ENCODE results near the gene LAG3. TPM values are rescaled to one million over a fixed set of nuclear protein-coding genes. Genes with fewer than 3 reads are reported as not detected.

Gene LAG3
- total RNA-seq, 1 experiment from 2014 or later = 3.3 TPM

GRCh38 chr12:6752921-6753771, 19.2 kb upstream of the LAG3 start, which contains the start of gene MLF2:
Gene MLF2, minus strand, starts transcription at chr12:6753141. Its CDS starts 807 bp downstream, at chr12:6752334.
- BruUV-seq (replicated peaks) = TSS peak; percentile 88
- H2AFZ ChIP-seq (ENCODE audit: low read depth, low read length, poor library complexity, severe bottlenecking) = no peak within 1 kb of the TSS
- RAD21 ChIA-PET (ENCODE audit: low non-redundant PET in 1 of 2, low total read pairs in 2 of 2, uncharacterized antibody in 2 of 2, unreplicated experiment in 2 of 2) = interaction anchor here (0.8 to 2.9 kb wide), 4 partner anchors 12 to 29 kb away, joined by 3 to 15 read pairs (median 4); partner anchors contain the start of genes COPS7A (in 1 of the 2) and PTMS (in 1 of the 2)
- no peak for TF ChIP-seq JUND (IDR thresholded peaks at IDR 0.05)
- TF ChIP-seq FOSL1 (IDR thresholded peaks at IDR 0.05; ENCODE audit: low read depth) = no peak
- no peak for TF ChIP-seq EZH2phosphoT487 (IDR thresholded peaks at IDR 0.05; ENCODE audit: borderline replicate concordance)
- TF ChIP-seq EZH2 (IDR thresholded peaks at IDR 0.05) = no peak
- TF ChIP-seq CBX3 (IDR thresholded peaks at IDR 0.05; ENCODE audit: low read depth) = no peak
- TF ChIP-seq MAX (IDR thresholded peaks at IDR 0.05) = no peak
- TF ChIP-seq, protein P1, sequence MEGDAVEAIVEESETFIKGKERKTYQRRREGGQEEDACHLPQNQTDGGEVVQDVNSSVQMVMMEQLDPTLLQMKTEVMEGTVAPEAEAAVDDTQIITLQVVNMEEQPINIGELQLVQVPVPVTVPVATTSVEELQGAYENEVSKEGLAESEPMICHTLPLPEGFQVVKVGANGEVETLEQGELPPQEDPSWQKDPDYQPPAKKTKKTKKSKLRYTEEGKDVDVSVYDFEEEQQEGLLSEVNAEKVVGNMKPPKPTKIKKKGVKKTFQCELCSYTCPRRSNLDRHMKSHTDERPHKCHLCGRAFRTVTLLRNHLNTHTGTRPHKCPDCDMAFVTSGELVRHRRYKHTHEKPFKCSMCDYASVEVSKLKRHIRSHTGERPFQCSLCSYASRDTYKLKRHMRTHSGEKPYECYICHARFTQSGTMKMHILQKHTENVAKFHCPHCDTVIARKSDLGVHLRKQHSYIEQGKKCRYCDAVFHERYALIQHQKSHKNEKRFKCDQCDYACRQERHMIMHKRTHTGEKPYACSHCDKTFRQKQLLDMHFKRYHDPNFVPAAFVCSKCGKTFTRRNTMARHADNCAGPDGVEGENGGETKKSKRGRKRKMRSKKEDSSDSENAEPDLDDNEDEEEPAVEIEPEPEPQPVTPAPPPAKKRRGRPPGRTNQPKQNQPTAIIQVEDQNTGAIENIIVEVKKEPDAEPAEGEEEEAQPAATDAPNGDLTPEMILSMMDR (IDR thresholded peaks at IDR 0.05 in 2 of 3, conservative IDR thresholded peaks at IDR 0.05 in 1 of 3; ENCODE audit: borderline replicate concordance in 1 of 3, insufficient read depth in 1 of 3, low read depth in 2 of 3, low read length in 2 of 3) = no peak; a peak in 4 of 6 replicates
- TF ChIP-seq EGR1 (IDR thresholded peaks at IDR 0.05; ENCODE audit: low read depth) = peak; percentile 83
- no peak for TF ChIP-seq ELF1 (IDR thresholded peaks at IDR 0.05; ENCODE audit: borderline replicate concordance, low read depth)
- TF ChIP-seq REST (IDR thresholded peaks at IDR 0.05; ENCODE audit: low read depth) = no peak
- TF ChIP-seq, protein P2, sequence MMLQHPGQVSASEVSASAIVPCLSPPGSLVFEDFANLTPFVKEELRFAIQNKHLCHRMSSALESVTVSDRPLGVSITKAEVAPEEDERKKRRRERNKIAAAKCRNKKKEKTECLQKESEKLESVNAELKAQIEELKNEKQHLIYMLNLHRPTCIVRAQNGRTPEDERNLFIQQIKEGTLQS (IDR thresholded peaks at IDR 0.05) = no peak
- TF ChIP-seq CEBPB (IDR thresholded peaks at IDR 0.05; ENCODE audit: low read depth) = no peak
- TF ChIP-seq SRF (IDR thresholded peaks at IDR 0.05; ENCODE audit: low read depth) = no peak
- TF ChIP-seq ZBTB33 (IDR thresholded peaks at IDR 0.05; ENCODE audit: extremely low read depth, insufficient replicate concordance, low read length) = no peak
- peak; percentile 83 for TF ChIP-seq POLR2A (IDR thresholded peaks at IDR 0.05; ENCODE audit: borderline replicate concordance, extremely low read depth, insufficient read depth, insufficient read length)
- TF ChIP-seq SP1 (IDR thresholded peaks at IDR 0.05; ENCODE audit: low read depth) = peak; percentile 44; the same call in 1 of the 2 replicates
- TF ChIP-seq TCF7L2 (IDR thresholded peaks at IDR 0.05; ENCODE audit: borderline replicate concordance, extremely low read depth, insufficient read depth, insufficient read length) = no peak
- peak; percentile 24; the same call in 1 of the 2 replicates for TF ChIP-seq SIN3A (IDR thresholded peaks at IDR 0.05; ENCODE audit: low read depth)

More at GRCh38 chr12:6752921-6753771, 19.2 kb upstream of the LAG3 start, which contains the start of gene MLF2:
- peaks cover 14 to 32% of the 10 kb centered on the region in 2 experiments; a peak in 3 of 4 replicates for H3K4me1 ChIP-seq (ENCODE audit: control insufficient read depth in 1 of 2, insufficient read depth in 2 of 2, low read length in 2 of 2)
- no peaks in the 10 kb centered on the region for H3K27me3 ChIP-seq (ENCODE audit: insufficient read depth, low read length)
- peak within 1 kb of the TSS; percentile 76 for H3K4me2 ChIP-seq (ENCODE audit: low read length)
- H3K27ac ChIP-seq (ENCODE audit: low read depth, low read length) = peak within 1 kb of the TSS; percentile 92
- peak within 1 kb of the TSS; percentile 94 to 99 for H3K4me3 ChIP-seq (replicated peaks in 1 of 2; ENCODE audit: low read depth in 1 of 2, low read length in 2 of 2)
- ATAC-seq (peak; percentile 92), DNase-seq (ENCODE audit: low read depth, low spot score) (peak; percentile 97)
- peaks cover 26 to 36% of the 10 kb centered on the region in 2 experiments; a peak in 3 of 4 replicates for H3K36me3 ChIP-seq (ENCODE audit: control insufficient read depth in 1 of 2, insufficient read depth in 2 of 2, low read length in 2 of 2)
- H4K20me1 ChIP-seq (ENCODE audit: insufficient read depth) = no peaks in the 10 kb centered on the region
- peak within 1 kb of the TSS; percentile 99 for H3K9ac ChIP-seq (ENCODE audit: low read length)
- intact Hi-C loops (cut with micrococcal nuclease) = loop anchor here (1.0 to 5.0 kb wide), 4 partner anchors 14 to 209 kb away; partner anchors contain the start of gene PTMS
- H3K79me2 ChIP-seq (ENCODE audit: insufficient read depth, low read length) = peaks cover 31% of the 10 kb centered on the region
- CTCF ChIA-PET = interaction anchor here (0.7 to 4.6 kb wide), 26 partner anchors 8 to 184 kb away, joined by 3 to 53 read pairs (median 7); partner anchors contain the start of genes CDCA3, COPS7A, GPR162 and LAG3
- no peaks in the 10 kb centered on the region for H3K9me2 ChIP-seq (ENCODE audit: insufficient read depth)
- H3K9me3 ChIP-seq (ENCODE audit: control insufficient read depth in 1 of 2, insufficient read depth in 1 of 2, low read depth in 1 of 2, low read length in 2 of 2) = no peaks in the 10 kb centered on the region
- POLR2A ChIA-PET = interaction anchor here (0.5 to 3.3 kb wide), 21 partner anchors 8 to 219 kb away, joined by 3 to 41 read pairs (median 3); partner anchors contain the start of genes CDCA3, COPS7A, GAPDH and PTMS

Measured in HCT116 (cell line).